ENCODE measurements around the gene LPP.

DNA sequence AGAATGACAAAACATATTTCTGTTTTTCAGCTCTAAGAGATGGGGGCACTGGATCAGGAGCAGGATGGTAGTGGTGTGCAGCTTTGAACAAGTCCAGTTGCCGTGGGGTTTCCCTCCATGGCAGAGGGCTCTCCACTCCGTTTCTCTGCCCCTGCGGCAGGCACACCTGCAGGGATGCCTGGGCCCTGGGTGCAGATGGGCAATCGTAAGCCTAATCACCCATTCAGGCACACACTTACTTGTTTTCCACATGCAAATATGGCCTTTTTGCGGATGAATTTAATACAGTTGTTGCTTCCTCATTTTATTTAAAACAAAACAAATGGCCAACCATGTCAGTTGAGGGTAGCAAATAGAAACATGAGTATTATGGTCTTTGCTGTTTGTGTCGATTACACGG lies 85.1 kb downstream of the LPP start:
- TF ChIP-seq POLR2A (IDR thresholded peaks at IDR 0.05; ENCODE audit: borderline replicate concordance, extremely low read depth, insufficient read depth, insufficient read length) (no peak), CTCF (IDR thresholded peaks at IDR 0.05 in 2 of 3, conservative IDR thresholded peaks at IDR 0.05 in 1 of 3; ENCODE audit: borderline replicate concordance in 1 of 3, insufficient read depth in 1 of 3, low read depth in 2 of 3, low read length in 2 of 3) (no peak), EZH2 (IDR thresholded peaks at IDR 0.05) (no peak)
